HT1080 (cell line): ENCODE measurements around the gene ABCG8. TPM values are rescaled to one million over a fixed set of nuclear protein-coding genes. Genes with fewer than 3 reads are reported as not detected.
"Not testable (repeated sequence)": the region's sequence is repeated elsewhere in the genome, so short reads cannot be mapped to it uniquely, and the experiment has no call there.

ENCODE experiments used
- DNase-seq: peaks from one replicate; pipeline ENCODE4 v3.0.0-alpha.2; 2015; ENCODE audit warnings: low read depth
- small RNA-seq: library from RNA; depleted of rRNA; stranded (forward); fragments of <200 nt; gene quantifications from one replicate; pipeline ENCODE3, GENCODE V24; 2014
- total RNA-seq: library from RNA; depleted of rRNA; stranded (reverse); fragments of >200 nt; shearing (Covaris generic); gene quantifications from 2 replicates; pipeline ENCODE4 v1.2.3, GENCODE V29; 2014; rRNA removed

The ABCG8 gene
- total RNA-seq, 1 experiment from 2014 or later, result not detected

DNA sequence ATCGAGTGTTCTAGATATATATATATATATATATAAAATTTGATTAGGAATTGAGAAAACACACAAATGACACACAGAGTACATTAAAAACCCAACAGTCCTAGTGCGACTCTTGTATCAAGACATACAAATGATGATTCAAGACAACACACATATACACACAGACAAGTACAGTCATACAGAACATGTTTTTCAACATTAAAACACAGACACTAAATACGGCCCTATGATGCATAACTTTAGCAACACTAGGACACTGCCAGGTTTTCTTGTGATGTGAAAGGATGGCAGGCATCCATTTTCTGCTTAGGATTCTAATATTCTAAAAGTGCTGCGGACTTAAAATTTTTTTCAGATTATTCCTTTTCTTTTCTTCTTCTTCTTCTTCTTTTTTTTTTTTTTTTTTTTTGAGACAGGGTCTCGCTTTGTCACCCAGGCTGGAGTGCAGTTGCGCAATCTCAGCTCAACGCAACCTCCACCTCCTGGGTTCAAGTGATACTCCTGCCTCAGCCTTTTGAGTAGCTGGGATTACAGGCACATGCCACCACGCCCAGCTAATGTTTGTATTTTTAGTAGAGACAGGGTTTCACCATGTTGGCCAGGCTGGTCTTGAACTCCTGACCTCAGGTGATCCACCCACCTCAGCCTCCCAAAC lies 72.5 kb downstream of the ABCG8 start:
- DNase-seq, result not testable (repeated sequence)

DNA sequence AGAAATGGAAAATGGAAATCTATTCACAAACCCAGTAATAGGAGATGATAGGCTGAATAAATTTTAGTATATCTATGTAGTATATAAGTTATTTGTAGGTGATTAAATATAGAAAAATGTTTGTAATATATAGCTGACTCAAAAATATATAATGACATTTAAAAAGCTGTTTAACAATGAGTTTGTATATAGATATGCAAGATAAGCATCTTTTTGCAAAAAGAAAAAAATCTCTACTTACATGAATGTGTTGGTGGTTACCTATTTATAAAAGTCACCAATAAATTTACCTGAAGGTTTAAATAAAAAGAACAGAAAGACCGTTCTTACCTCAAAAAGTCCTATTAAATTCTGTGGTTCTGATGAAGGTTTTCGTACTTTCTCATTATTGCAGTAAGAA lies 85.7 kb downstream of the ABCG8 start:
- DNase-seq, result no peak

DNA sequence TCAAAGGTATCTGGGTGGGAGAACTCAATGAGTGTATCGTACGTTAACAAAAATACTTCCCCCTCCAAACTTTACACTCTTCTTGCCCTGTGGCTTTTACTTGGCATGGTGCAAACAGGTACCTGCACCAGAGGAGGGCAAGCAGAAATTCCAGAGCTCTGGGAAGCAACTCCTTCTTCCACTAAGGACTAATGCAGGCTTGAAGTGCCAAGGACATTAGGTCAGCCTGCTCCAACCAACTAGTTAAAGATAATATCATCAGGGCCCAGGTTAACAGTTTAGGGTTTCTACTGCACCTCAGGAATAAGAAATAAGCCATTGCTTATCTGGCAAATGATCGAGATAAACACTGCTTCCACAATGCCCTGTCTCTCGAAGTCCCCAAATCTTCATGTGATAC lies 86.7 kb downstream of the ABCG8 start:
- DNase-seq, result no peak

DNA sequence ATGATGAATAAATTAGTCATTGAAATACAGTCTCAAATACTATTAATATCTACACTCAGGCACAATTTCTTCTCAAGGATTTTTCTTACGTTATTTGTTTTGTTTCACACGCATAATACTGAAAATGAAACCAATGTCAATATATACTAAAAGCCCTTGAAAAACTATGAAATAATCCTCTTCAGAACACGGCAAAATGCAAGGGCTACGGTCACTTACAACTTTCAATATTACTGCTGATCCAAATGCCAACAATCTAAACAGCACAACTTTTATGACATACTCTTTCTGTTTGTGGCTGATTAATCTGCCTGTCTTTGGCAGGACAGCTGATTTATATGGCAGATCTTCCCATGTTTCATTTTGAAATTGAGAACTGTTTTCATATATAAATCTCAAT lies 88.7 kb downstream of the ABCG8 start:
- no peak for DNase-seq

DNA sequence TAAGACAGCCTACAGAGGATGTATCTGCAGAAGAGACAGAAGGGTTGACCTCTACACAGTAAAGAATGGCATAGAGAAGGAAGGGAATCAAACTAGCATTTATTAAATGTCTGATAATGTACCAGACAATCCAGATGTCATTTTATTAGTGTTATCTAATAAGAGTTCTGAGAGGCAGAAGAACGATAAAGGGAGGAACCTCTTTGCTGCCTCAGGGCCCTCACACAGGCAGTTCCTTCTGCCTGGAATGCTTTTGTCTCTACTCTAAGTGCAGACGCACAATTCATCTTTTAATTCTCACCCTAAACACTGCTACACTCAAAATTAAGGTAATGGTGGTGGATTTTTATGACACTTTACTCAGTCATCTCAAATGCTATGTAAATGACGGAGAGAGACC lies 92.5 kb downstream of the ABCG8 start:
- no peak for DNase-seq

Small RNAs within 50 kb of the gene (small RNA-seq; reads per million reads assigned to genes)
- gene RN7SL455P, result not detected
- not detected for gene RNU6-1048P

Other genes starting within 250 kb of the ABCG8 start
- gene THADA, start 242.9 kb upstream of the ABCG8 start, total RNA-seq, result 29.5 and 43.5 TPM in 2 replicates
- 0.29 and 0.40 TPM in 2 replicates for gene PLEKHH2, start 201.7 kb upstream of the ABCG8 start, total RNA-seq
- gene C1GALT1C1L, start 162.5 kb upstream of the ABCG8 start, total RNA-seq, result 0.87 and 1.7 TPM in 2 replicates
- 4.8 and 7.5 TPM in 2 replicates for gene DYNC2LI1, start 64.9 kb upstream of the ABCG8 start, total RNA-seq
- gene ABCG5, start 132 bp upstream of the ABCG8 start, total RNA-seq, result not detected in 2 replicates
- gene LRPPRC, start 157.0 kb downstream of the ABCG8 start, total RNA-seq, result 46.2 and 50.5 TPM in 2 replicates